Esophagus (tissue), 2 donors: ENCODE measurements around the gene DNAJB4. TPM values are rescaled to one million over a fixed set of nuclear protein-coding genes. Genes with fewer than 3 reads are reported as not detected.
"Not testable (repeated sequence)": the region's sequence is repeated elsewhere in the genome, so short reads cannot be mapped to it uniquely, and the experiment has no call there.

Experiments used
- H3K27ac ChIP-seq, 2 donors: one replicate each; pipeline ENCODE4 v1.5.1; 2013; ENCODE audit warnings: low read depth in 2 of 2, mild to moderate bottlenecking in 2 of 2, inconsistent platforms in 1 of 2, low read length in 1 of 2, moderate library complexity in 1 of 2
- H3K27me3 ChIP-seq, 2 donors: one replicate each; pipeline ENCODE4 v1.6.1; 2013; ENCODE audit warnings: low read length in 2 of 2, control low read depth in 1 of 2, mild to moderate bottlenecking in 1 of 2; ENCODE audit not compliant: insufficient read depth in 2 of 2, control insufficient read depth in 1 of 2
- H3K36me3 ChIP-seq, 2 donors: one replicate each; pipeline ENCODE4 v1.6.1; 2013; ENCODE audit warnings: low read length in 1 of 2; ENCODE audit not compliant: control insufficient read depth in 2 of 2, insufficient read depth in 2 of 2
- H3K4me1 ChIP-seq, 2 donors: one replicate each; pipeline ENCODE4 v1.6.1; 2013; ENCODE audit warnings: low read length in 1 of 2; ENCODE audit not compliant: control insufficient read depth in 2 of 2, insufficient read depth in 2 of 2
- H3K4me3 ChIP-seq, 2 donors: one replicate each; pipeline ENCODE4 v1.5.1; 2013; ENCODE audit warnings: low read length in 2 of 2, mild to moderate bottlenecking in 2 of 2, low read depth in 1 of 2, moderate library complexity in 1 of 2
- H3K9me3 ChIP-seq, 2 donors: one replicate each; pipeline ENCODE4 v1.6.1; 2013; ENCODE audit warnings: mild to moderate bottlenecking in 2 of 2, low read depth in 1 of 2, low read length in 1 of 2, moderate library complexity in 1 of 2; ENCODE audit not compliant: control insufficient read depth in 2 of 2, insufficient read depth in 1 of 2
- WGBS, 2 donors: extraction: QIAGEN DNeasy Blood & Tissue Kit; methylation state at CpG; one replicate each; pipeline ENCODE4 v1.1.7; 2013; 5-methylcytosine and 5-hydroxymethylcytosine counted together
- polyA plus RNA-seq, 2 donors: library from polyadenylated mRNA; stranded (reverse); fragments of 200-250 nt; gene quantifications; one replicate each; pipeline ENCODE4 v1.2.3, GENCODE V29; 2013
- donor health status: healthy with polysubstance abuse.
- donor health status: Bipolar disorder and iron deficiency.

DNAJB4 gene
- polyA plus RNA-seq, 2 donors: 4.9 to 7.7 TPM

DNA sequence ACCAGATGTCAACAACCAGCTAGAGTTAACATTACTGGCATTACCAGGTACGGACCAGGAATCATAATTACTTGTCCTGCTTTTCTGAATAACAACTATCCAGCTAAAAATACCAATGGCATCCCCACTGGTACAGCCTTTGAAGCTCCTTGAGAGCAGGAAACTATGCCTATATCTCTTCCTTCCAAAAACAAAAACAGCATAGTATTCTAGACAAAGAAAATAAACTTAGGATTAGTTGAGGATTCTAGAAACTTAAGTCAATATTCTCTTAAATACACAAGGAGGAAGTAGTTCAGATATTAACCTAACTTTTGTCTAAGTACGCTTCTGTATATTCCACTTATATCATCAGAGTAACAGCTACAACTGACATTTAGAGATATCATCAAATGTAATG is 28.8 kb upstream of the DNAJB4 start:
- Histone ChIP-seq H3K4me1 (peaks cover 0 to 3% of the 10 kb centered on the region in 2 donors), H3K4me3 (peak overlapping the region in 1 of 2 donors; percentile 15), H3K36me3 (no peaks in the 10 kb centered on the region), H3K27ac (no peak overlapping the region), H3K27me3 (no peaks in the 10 kb centered on the region), H3K9me3 (no peaks in the 10 kb centered on the region)
- WGBS, 2 donors: 23 to 27% methylated on average over 2 of the region's 2 CpGs

- Histone ChIP-seq H3K27ac (peak overlapping the region in 1 of 2 donors; percentile 1), H3K27me3 (no peaks in the 10 kb centered on the region), H3K4me1 (peaks cover 0 to 3% of the 10 kb centered on the region in 2 donors), H3K36me3 (no peaks in the 10 kb centered on the region), H3K4me3 (peak overlapping the region in 1 of 2 donors; percentile 98), H3K9me3 (no peaks in the 10 kb centered on the region)
- WGBS, 2 donors: 50 to 61% methylated on average over 13 of the region's 13 CpGs
Measured at GRCh38 chr1:77976433-77977076, 28.2 kb upstream of the DNAJB4 start.

GRCh38 chr1:77977989-77978292 is 26.8 kb upstream of the DNAJB4 start:
- Histone ChIP-seq H3K4me1 (peaks cover 0 to 3% of the 10 kb centered on the region in 2 donors), H3K27ac (peak overlapping the region; percentile 92 to 100), H3K9me3 (no peaks in the 10 kb centered on the region), H3K4me3 (peak overlapping the region; percentile 63 to 98), H3K27me3 (no peaks in the 10 kb centered on the region), H3K36me3 (no peaks in the 10 kb centered on the region)
- 0 to 1% methylated on average over 5 of the region's 5 CpGs for WGBS, 2 donors

DNA sequence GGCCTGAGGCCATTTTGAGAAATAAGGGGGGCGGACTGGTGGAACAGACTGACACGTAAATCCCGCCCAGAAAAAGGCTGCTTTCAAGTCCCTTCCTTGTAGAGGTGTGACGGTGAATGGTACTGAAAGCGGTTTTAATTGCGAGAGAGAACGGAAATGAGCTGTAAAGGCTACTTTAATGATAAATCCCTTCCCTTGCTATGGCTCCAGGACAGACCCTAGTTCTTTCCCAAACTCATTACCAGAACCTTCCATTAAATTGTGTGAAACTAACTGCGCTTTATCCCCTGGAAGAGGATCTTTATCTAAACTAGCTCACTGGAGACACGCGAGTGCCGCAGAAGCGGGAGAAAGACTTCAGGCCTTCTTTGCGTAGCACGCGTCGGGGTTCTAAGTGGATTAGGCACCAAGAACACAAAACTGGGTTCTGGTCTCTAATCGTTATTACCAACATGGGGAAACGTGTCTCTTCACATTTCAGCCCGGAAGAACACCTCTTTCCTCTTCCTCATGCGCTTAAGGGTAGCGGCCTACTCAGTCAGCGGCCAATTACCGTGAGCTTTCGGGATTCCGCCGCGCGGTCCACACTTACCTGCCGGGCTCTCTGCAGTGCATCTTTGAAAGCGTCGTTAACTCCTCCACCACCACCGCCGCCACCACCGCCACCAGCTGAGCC is 26.3 kb upstream of the DNAJB4 start:
- H3K27me3 ChIP-seq: no peaks in the 10 kb centered on the region
- H3K4me1 ChIP-seq: peaks cover 0 to 3% of the 10 kb centered on the region in 2 donors
- 0% methylated on average over 34 of the region's 34 CpGs for WGBS, 2 donors
- peak overlapping the region; percentile 63 to 98 for H3K4me3 ChIP-seq
- no peaks in the 10 kb centered on the region for H3K36me3 ChIP-seq
- peak overlapping the region; percentile 92 to 100 for H3K27ac ChIP-seq
- H3K9me3 ChIP-seq: no peaks in the 10 kb centered on the region

- H3K36me3 ChIP-seq: no peaks in the 10 kb centered on the region
- peak within 1 kb of the TSS; percentile 63 to 98 for H3K4me3 ChIP-seq
- peaks cover 0 to 3% of the 10 kb centered on the region in 2 donors for H3K4me1 ChIP-seq
- WGBS, 2 donors: 0% methylated on average over 57 of the region's 57 CpGs
- H3K27me3 ChIP-seq: no peaks in the 10 kb centered on the region
- peak within 1 kb of the TSS; percentile 92 to 100 for H3K27ac ChIP-seq
- H3K9me3 ChIP-seq: no peaks in the 10 kb centered on the region
Measured at GRCh38 chr1:77978969-77979876, 25.5 kb upstream of the DNAJB4 start, which contains the start of gene FUBP1. Gene FUBP1, minus strand, starts transcription at chr1:77979072. Its CDS starts 68 bp downstream, at chr1:77979004.

GRCh38 chr1:77983352-77983996 is 21.3 kb upstream of the DNAJB4 start:
- WGBS, 2 donors: 70 to 83% methylated on average over 8 of the region's 8 CpGs
- H3K36me3 ChIP-seq, H3K27me3 ChIP-seq, H3K9me3 ChIP-seq, H3K4me3 ChIP-seq, H3K4me1 ChIP-seq, H3K27ac ChIP-seq: not testable (repeated sequence)

GRCh38 chr1:77983997-77984355 is 20.8 kb upstream of the DNAJB4 start:
- Histone ChIP-seq H3K4me1 (no peaks in the 10 kb centered on the region), H3K27ac (no peak overlapping the region)

DNA sequence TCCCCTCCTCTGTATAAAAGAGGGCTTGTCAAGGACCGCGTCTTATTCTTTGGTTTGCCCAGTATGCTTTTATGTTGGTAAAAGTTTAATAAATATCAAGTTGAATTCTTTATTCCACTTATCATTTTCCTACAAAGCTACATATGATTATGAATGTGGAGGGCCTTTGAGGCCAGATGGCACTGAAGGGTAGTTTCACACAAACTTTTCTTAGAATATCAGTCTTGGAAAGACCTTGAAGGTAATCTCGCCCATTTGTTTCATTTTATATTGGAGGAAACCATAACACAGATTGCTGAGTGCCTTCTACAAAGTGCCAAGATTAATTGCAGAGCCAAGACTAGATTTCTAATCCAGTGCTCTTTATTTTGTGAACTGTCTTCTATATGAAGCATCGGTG is 20.1 kb upstream of the DNAJB4 start:
- Histone ChIP-seq H3K27me3 (no peaks in the 10 kb centered on the region), H3K9me3 (no peaks in the 10 kb centered on the region), H3K4me1 (no peaks in the 10 kb centered on the region), H3K27ac (no peak overlapping the region), H3K4me3 (no peak overlapping the region), H3K36me3 (peaks cover 0 to 3% of the 10 kb centered on the region in 2 donors)
- 77 to 91% methylated on average over 4 of the region's 4 CpGs for WGBS, 2 donors

More at GRCh38 chr1:77983997-77984355, 20.8 kb upstream of the DNAJB4 start:
- no peaks in the 10 kb centered on the region for H3K9me3 ChIP-seq
- peaks cover 0 to 3% of the 10 kb centered on the region in 2 donors for H3K36me3 ChIP-seq
- H3K27me3 ChIP-seq: no peaks in the 10 kb centered on the region
- H3K4me3 ChIP-seq: no peak overlapping the region

DNA sequence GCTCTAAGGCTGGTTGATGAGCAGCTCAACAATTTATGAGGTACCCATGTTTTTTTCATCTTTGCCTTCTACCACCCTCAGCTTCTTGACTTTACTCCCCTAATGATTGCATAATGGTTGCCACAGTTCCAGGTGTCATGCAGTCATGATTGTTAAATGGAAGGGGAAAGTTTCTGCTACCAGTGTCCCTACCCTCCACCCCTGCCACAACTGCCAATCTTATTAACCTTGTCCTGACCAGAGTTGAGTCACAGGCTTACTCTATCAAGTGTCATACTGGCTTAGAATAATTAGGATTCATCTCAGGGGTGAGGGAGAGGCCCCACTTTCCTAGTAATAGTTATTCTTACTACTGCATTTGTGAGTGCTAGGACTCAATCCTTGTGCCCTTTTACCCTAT is 17.9 kb upstream of the DNAJB4 start:
- Histone ChIP-seq H3K4me3 (no peak overlapping the region), H3K36me3 (peaks cover 0 to 3% of the 10 kb centered on the region in 2 donors), H3K4me1 (no peaks in the 10 kb centered on the region), H3K27me3 (no peaks in the 10 kb centered on the region), H3K9me3 (no peaks in the 10 kb centered on the region), H3K27ac (no peak overlapping the region)
